Prostate gland (tissue), 2 donors: ENCODE data around the gene SERPINB10. TPM values are rescaled to one million over a fixed set of nuclear protein-coding genes. Genes with fewer than 3 reads are reported as not detected.

ENCODE experiments used
- DNase-seq: peaks from one replicate; pipeline ENCODE4 v3.0.0-alpha.2; 2019; ENCODE audit warnings: low spot score
- H3K27ac ChIP-seq, 2 donors: fragments of 200-600 bp; sonication (generic); 2 replicates each; pipeline ENCODE4 v1.5.1; 2017 to 2019
- H3K27me3 ChIP-seq: fragments of 200-600 bp; sonication (generic); replicated peaks from 2 replicates; pipeline ENCODE4 v1.5.1; 2019; ENCODE audit not compliant: insufficient read depth
- H3K36me3 ChIP-seq, 2 donors: fragments of 200-600 bp; sonication (generic); 1 replicate in 1 of 2; 2 replicates in 1 of 2; pipeline versions ENCODE4 v1.5.1 to v1.8.1; 2017 to 2019
- H3K4me1 ChIP-seq: fragments of 200-600 bp; sonication (generic); replicated peaks from 2 replicates; pipeline ENCODE4 v1.5.1; 2019
- H3K4me3 ChIP-seq, 2 donors: fragments of 200-600 bp; sonication (generic); 2 replicates each; pipeline ENCODE4 v1.5.1; 2017 to 2019
- H3K9me3 ChIP-seq: fragments of 200-600 bp; sonication (generic); 2 replicates; pipeline ENCODE4 v1.5.1; 2017
- CTCF ChIP-seq, 4 experiments: fragments of 200-600 bp in 2 of 4; fragments of 450-650 bp in 2 of 4; sonication (generic) in 2 of 4; IDR thresholded peaks; 1 replicate in 3 of 4; 2 replicates in 1 of 4; pipeline ENCODE4 v1.5.1; 2016 to 2019; ENCODE audit warnings: antibody characterized with exemption in 4 of 4, mild to moderate bottlenecking in 2 of 4, moderate library complexity in 2 of 4
- POLR2A ChIP-seq: fragments of 450-650 bp; IDR thresholded peaks from one replicate; pipeline ENCODE4 v1.6.1; 2016; ENCODE audit warnings: antibody characterized with exemption, mild to moderate bottlenecking
- POLR2AphosphoS5 ChIP-seq: sonication (generic); formaldehyde crosslinking; IDR thresholded peaks from one replicate; pipeline ENCODE4 v1.6.1; 2017; ENCODE audit warnings: antibody characterized with exemption
- WGBS: methylation state at CpG from one replicate; pipeline ENCODE4 v1.1.5; 2018; 5-methylcytosine and 5-hydroxymethylcytosine counted together
- intact Hi-C: fragments of 100-400 bp; cut with DNase I; formaldehyde crosslinking; loops from one replicate; pipeline ENCODE4 v1.14.2; 2022
- total RNA-seq, 2 donors: library from RNA; depleted of rRNA; stranded (reverse); fragments of >200 nt; gene quantifications; one replicate each; pipeline ENCODE4 v1.1.0, GENCODE V29; 2016

The SERPINB10 gene
- total RNA-seq, 2 donors from 2014 or later, result 0.55 TPM; not detected in 1

- Histone ChIP-seq H3K36me3 (no peaks in the 10 kb centered on the region), H3K27ac (no peak overlapping the region), H3K4me1 (no peaks in the 10 kb centered on the region), H3K27me3 (no peaks in the 10 kb centered on the region), H3K9me3 (no peaks in the 10 kb centered on the region), H3K4me3 (no peak overlapping the region)
- WGBS, result 85% methylated on average over 4 of the region's 4 CpGs
- TF ChIP-seq POLR2A, result no peak
- TF ChIP-seq CTCF (IDR thresholded peaks at IDR 0.05), result no peak
- TF ChIP-seq POLR2AphosphoS5, result no peak
- DNase-seq, result no peak
- intact Hi-C loops, result no loop called here
Observed at GRCh38 chr18:63892566-63892965, 15.2 kb upstream of the SERPINB10 start.

- Histone ChIP-seq H3K27ac (no peak overlapping the region), H3K36me3 (no peaks in the 10 kb centered on the region), H3K4me3 (no peak overlapping the region), H3K4me1 (no peaks in the 10 kb centered on the region), H3K27me3 (no peaks in the 10 kb centered on the region), H3K9me3 (no peaks in the 10 kb centered on the region)
- WGBS, result 77% methylated on average over 6 of the region's 6 CpGs
- intact Hi-C loops, result no loop called here
- DNase-seq, result no peak
- TF ChIP-seq CTCF (IDR thresholded peaks at IDR 0.05), result no peak
- no peak for TF ChIP-seq POLR2A
- no peak for TF ChIP-seq POLR2AphosphoS5
Observed at GRCh38 chr18:63894106-63894772, 13.5 kb upstream of the SERPINB10 start.

- Histone ChIP-seq H3K4me1 (no peaks in the 10 kb centered on the region), H3K27me3 (no peaks in the 10 kb centered on the region), H3K9me3 (no peaks in the 10 kb centered on the region), H3K27ac (no peak overlapping the region), H3K4me3 (no peak overlapping the region), H3K36me3 (no peaks in the 10 kb centered on the region)
- intact Hi-C loops, result no loop called here
- WGBS, result 71% methylated on average over 6 of the region's 6 CpGs
- DNase-seq, result no peak
- TF ChIP-seq POLR2A (no peak), POLR2AphosphoS5 (no peak), CTCF (IDR thresholded peaks at IDR 0.05) (no peak)
Observed at GRCh38 chr18:63895190-63895589, 12.6 kb upstream of the SERPINB10 start.

- WGBS, result 65% methylated on average over 4 of the region's 4 CpGs
- H3K27me3 ChIP-seq, result no peaks in the 10 kb centered on the region
- no peak overlapping the region for H3K27ac ChIP-seq
- H3K4me1 ChIP-seq, result no peaks in the 10 kb centered on the region
- intact Hi-C loops, result no loop called here
- TF ChIP-seq CTCF (IDR thresholded peaks at IDR 0.05) (no peak), POLR2AphosphoS5 (no peak), POLR2A (no peak)
- DNase-seq, result no peak
- no peaks in the 10 kb centered on the region for H3K36me3 ChIP-seq
- no peaks in the 10 kb centered on the region for H3K9me3 ChIP-seq
- no peak overlapping the region for H3K4me3 ChIP-seq
Observed at GRCh38 chr18:63897072-63897471, 10.7 kb upstream of the SERPINB10 start.

GRCh38 chr18:63899206-63899605 is 8.6 kb upstream of the SERPINB10 start:
- DNase-seq, result no peak
- no peaks in the 10 kb centered on the region for H3K27me3 ChIP-seq
- intact Hi-C loops, result no loop called here
- no peaks in the 10 kb centered on the region for H3K36me3 ChIP-seq
- no peak overlapping the region for H3K4me3 ChIP-seq
- no peaks in the 10 kb centered on the region for H3K9me3 ChIP-seq
- TF ChIP-seq POLR2A, result no peak
- no peak for TF ChIP-seq CTCF (IDR thresholded peaks at IDR 0.05)
- no peak for TF ChIP-seq POLR2AphosphoS5
- no peaks in the 10 kb centered on the region for H3K4me1 ChIP-seq
- no peak overlapping the region for H3K27ac ChIP-seq
